HCT116 (cell line): Measurements from ENCODE around the gene CYP3A7. TPM values are rescaled to one million over a fixed set of nuclear protein-coding genes. Genes with fewer than 3 reads are reported as not detected.

Source experiments
- ATAC-seq: fragments of 200-7000 bp; cut with Tn5 transposase; 2 replicates; pipeline ENCODE4 v1.9.1; 2020; ENCODE audit warnings: mild to moderate bottlenecking, moderate library complexity
- BruUV-seq: library from RNA; stranded (reverse); fragments of 400-500 nt; replicated peaks from 2 replicates; lab custom pipeline; 2021; lab: Mats Ljungman, UMichigan
- CTCF ChIA-PET: fragments of 300-600 bp; sonication (Branson Sonifier 250); formaldehyde crosslinking; loops from one replicate; lab custom pipeline; 2021; ENCODE audit warnings: antibody characterized with exemption; lab: Charles Lee
- POLR2A ChIA-PET: fragments of 300-600, 350-600 bp; sonication (Branson Sonifier 250); formaldehyde crosslinking; loops from one replicate; lab custom pipeline; 2021; ENCODE audit warnings: antibody characterized with exemption; lab: Charles Lee
- RAD21 ChIA-PET, 2 experiments: fragments of 300-600 bp; sonication (Branson Sonifier 250); formaldehyde crosslinking; loops; one replicate each; lab custom pipeline; 2023; ENCODE audit warnings: low total read pairs in 2 of 2; ENCODE audit not compliant: uncharacterized antibody in 2 of 2, unreplicated experiment in 2 of 2, low non-redundant PET in 1 of 2; lab: Charles Lee
- DNase-seq: peaks from one replicate; pipeline ENCODE4 v3.0.0-alpha.2; 2010; ENCODE audit warnings: low read depth, low spot score
- H2AFZ ChIP-seq: fragments of 200-600 bp; shearing (Covaris generic), sonication (generic); 2 replicates; pipeline ENCODE4 v1.6.1; 2017; ENCODE audit warnings: low read depth, mixed run types, mixed read lengths, antibody characterized with exemption, low read length; ENCODE audit not compliant: poor library complexity, severe bottlenecking
- H3K27ac ChIP-seq: 2 replicates; pipeline ENCODE4 v1.5.1; 2012; ENCODE audit warnings: low read depth, low read length
- H3K27me3 ChIP-seq: fragments of 200-600 bp; sonication (generic); 2 replicates; pipeline ENCODE4 v1.6.1; 2016; ENCODE audit warnings: mixed run types, low read length, mixed read lengths; ENCODE audit not compliant: insufficient read depth
- H3K36me3 ChIP-seq, 2 experiments: fragments of 200-500 bp in 1 of 2; fragments of 200-600 bp in 1 of 2; sonication (Bioruptor generic) in 1 of 2; sonication (generic) in 1 of 2; 2 replicates each; pipeline versions ENCODE4 v1.5.1 to v1.6.1; 2014 to 2016; ENCODE audit warnings: low read length in 2 of 2, inconsistent platforms in 1 of 2, mixed read lengths in 1 of 2, mixed run types in 1 of 2; ENCODE audit not compliant: insufficient read depth in 2 of 2, control insufficient read depth in 1 of 2
- H3K4me1 ChIP-seq, 2 experiments: fragments of 200-600 bp in 1 of 2; sonication (generic) in 1 of 2; 2 replicates each; pipeline versions ENCODE4 v1.5.1 to v1.6.1; 2012 to 2017; ENCODE audit warnings: low read length in 2 of 2, inconsistent platforms in 1 of 2, mild to moderate bottlenecking in 1 of 2, mixed read lengths in 1 of 2, mixed run types in 1 of 2, moderate library complexity in 1 of 2; ENCODE audit not compliant: insufficient read depth in 2 of 2, control insufficient read depth in 1 of 2
- H3K4me2 ChIP-seq: fragments of 200-600 bp; sonication (generic); 2 replicates; pipeline ENCODE4 v1.6.1; 2017; ENCODE audit warnings: mixed run types, low read length, mixed read lengths
- H3K4me3 ChIP-seq, 2 experiments: fragments of 200-600 bp in 1 of 2; sonication (generic) in 1 of 2; replicated peaks in 1 of 2; 2 replicates each; pipeline ENCODE4 v1.5.1; 2011 to 2016; ENCODE audit warnings: low read length in 2 of 2, control low read depth in 1 of 2, low read depth in 1 of 2, mild to moderate bottlenecking in 1 of 2, mixed read lengths in 1 of 2, mixed run types in 1 of 2
- H3K79me2 ChIP-seq: fragments of 200-600 bp; sonication (generic); 2 replicates; pipeline ENCODE4 v1.6.1; 2017; ENCODE audit warnings: mild to moderate bottlenecking, mixed run types, low read length, moderate library complexity, mixed read lengths; ENCODE audit not compliant: insufficient read depth
- H3K9ac ChIP-seq: fragments of 200-600 bp; sonication (generic); 2 replicates; pipeline ENCODE4 v1.6.1; 2016; ENCODE audit warnings: low read length, mixed read lengths
- H3K9me2 ChIP-seq: fragments of 200-600 bp; sonication (generic), shearing (Covaris generic); 2 replicates; pipeline ENCODE4 v1.6.1; 2017; ENCODE audit warnings: mixed run types, mild to moderate bottlenecking, moderate library complexity; ENCODE audit not compliant: insufficient read depth
- H3K9me3 ChIP-seq, 2 experiments: fragments of 200-500 bp in 1 of 2; fragments of 200-600 bp in 1 of 2; sonication (Bioruptor generic) in 1 of 2; sonication (generic) in 1 of 2; 2 replicates each; pipeline ENCODE4 v1.6.1; 2014 to 2017; ENCODE audit warnings: low read length in 2 of 2, mixed read lengths in 2 of 2, inconsistent platforms in 1 of 2, low read depth in 1 of 2, mild to moderate bottlenecking in 1 of 2, mixed run types in 1 of 2, moderate library complexity in 1 of 2; ENCODE audit not compliant: control insufficient read depth in 1 of 2, insufficient read depth in 1 of 2
- H4K20me1 ChIP-seq: fragments of 200-600 bp; sonication (generic), shearing (Covaris generic); 2 replicates; pipeline ENCODE4 v1.6.1; 2017; ENCODE audit warnings: mixed run types, mild to moderate bottlenecking, moderate library complexity; ENCODE audit not compliant: insufficient read depth
- CEBPB ChIP-seq: IDR thresholded peaks from 2 replicates; pipeline ENCODE4 v1.6.1; 2012; ENCODE audit warnings: low read depth
- EGR1 ChIP-seq: IDR thresholded peaks from 2 replicates; pipeline ENCODE4 v1.6.1; 2012; ENCODE audit warnings: low read depth
- EZH2phosphoT487 ChIP-seq: fragments of 200-600 bp; IDR thresholded peaks from 2 replicates; pipeline ENCODE4 v1.6.1; 2018; ENCODE audit warnings: antibody characterized with exemption, borderline replicate concordance
- FOSL1 ChIP-seq: IDR thresholded peaks from 2 replicates; pipeline ENCODE4 v1.6.1; 2012; ENCODE audit warnings: low read depth
- JUND ChIP-seq: IDR thresholded peaks from 2 replicates; pipeline ENCODE4 v1.6.1; 2012
- POLR2AphosphoS5 ChIP-seq: IDR thresholded peaks from 2 replicates; pipeline ENCODE4 v1.6.1; 2011; ENCODE audit warnings: mild to moderate bottlenecking, low read depth, low read length, moderate library complexity
- SRF ChIP-seq: IDR thresholded peaks from 2 replicates; pipeline ENCODE4 v1.6.1; 2012; ENCODE audit warnings: low read depth
- TCF7L2 ChIP-seq: IDR thresholded peaks from 2 replicates; pipeline ENCODE4 v1.7.0; 2011; ENCODE audit warnings: borderline replicate concordance, inconsistent platforms; ENCODE audit not compliant: insufficient read depth, insufficient read length; ENCODE audit errors: extremely low read depth
- YY1 ChIP-seq: IDR thresholded peaks from 2 replicates; pipeline ENCODE4 v1.6.1; 2011; ENCODE audit warnings: low read length, low read depth, moderate library complexity, mild to moderate bottlenecking; ENCODE audit not compliant: insufficient replicate concordance; ENCODE audit errors: extremely low read depth
- intact Hi-C: fragments of 100-400 bp; cut with micrococcal nuclease; formaldehyde crosslinking; loops from 2 replicates; pipeline ENCODE4 v1.10.0; 2022
- total RNA-seq: library from RNA; stranded (reverse); gene quantifications from one replicate; pipeline ENCODE4 v1.2.1, GENCODE V29; 2021; ENCODE audit not compliant: unreplicated experiment
- TF ChIP-seq, protein P1 (sequence below): IDR thresholded peaks from 2 replicates; pipeline ENCODE4 v1.6.1; 2012
- TF ChIP-seq, protein P2 (sequence below): IDR thresholded peaks from 2 replicates; pipeline ENCODE4 v1.6.1; 2011; ENCODE audit warnings: mild to moderate bottlenecking, low read length, moderate library complexity; ENCODE audit not compliant: insufficient replicate concordance; ENCODE audit errors: extremely low read depth
- TF ChIP-seq, protein P3 (sequence below): IDR thresholded peaks from 2 replicates; pipeline ENCODE4 v1.6.1; 2012

The CYP3A7 gene
- total RNA-seq, 1 experiment from 2014 or later = not detected

DNA sequence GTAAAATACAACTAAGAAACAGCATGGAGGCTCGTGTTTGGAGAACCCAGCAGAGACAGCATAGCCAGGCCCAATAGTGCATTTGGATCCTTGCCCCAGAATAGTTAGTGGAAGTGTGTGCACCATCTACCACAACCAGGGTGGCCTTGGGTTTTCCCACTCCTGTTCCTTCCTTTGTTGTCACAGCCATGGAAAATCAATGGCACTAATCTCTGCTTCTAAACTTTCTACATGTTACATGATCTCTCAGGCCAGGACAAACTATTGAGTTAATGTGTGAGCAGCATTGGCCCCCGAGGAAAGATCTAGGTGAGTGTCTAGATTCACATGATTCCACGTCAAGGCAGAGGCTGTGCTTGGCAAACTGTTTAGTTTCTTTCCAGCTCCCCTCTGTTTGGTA, 2.0 kb downstream of the CYP3A7 start:
- no peak overlapping the region for H3K4me2 ChIP-seq
- DNase-seq = no peak
- no peaks in the 10 kb centered on the region for H3K36me3 ChIP-seq
- H3K27ac ChIP-seq = no peak overlapping the region
- POLR2A ChIA-PET = no interaction called here
- H3K4me1 ChIP-seq = no peaks in the 10 kb centered on the region; a peak in 1 of 4 replicates
- H3K27me3 ChIP-seq = no peaks in the 10 kb centered on the region
- no peaks in the 10 kb centered on the region for H3K9me3 ChIP-seq
- no peak overlapping the region for H3K9ac ChIP-seq
- H3K4me3 ChIP-seq = no peak overlapping the region
- TF ChIP-seq, protein P1, sequence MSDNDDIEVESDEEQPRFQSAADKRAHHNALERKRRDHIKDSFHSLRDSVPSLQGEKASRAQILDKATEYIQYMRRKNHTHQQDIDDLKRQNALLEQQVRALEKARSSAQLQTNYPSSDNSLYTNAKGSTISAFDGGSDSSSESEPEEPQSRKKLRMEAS = no peak
- TF ChIP-seq, all 23 proteins: peak for 0
- RAD21 ChIA-PET = no interaction called here
- Histone ChIP-seq H3K79me2 (no peaks in the 10 kb centered on the region), H2AFZ (no peak overlapping the region), H3K9me2 (no peaks in the 10 kb centered on the region), H4K20me1 (no peaks in the 10 kb centered on the region)
- no peak for ATAC-seq
- BruUV-seq = no TSS peak
- intact Hi-C loops = no loop called here
- CTCF ChIA-PET = no interaction called here

DNA sequence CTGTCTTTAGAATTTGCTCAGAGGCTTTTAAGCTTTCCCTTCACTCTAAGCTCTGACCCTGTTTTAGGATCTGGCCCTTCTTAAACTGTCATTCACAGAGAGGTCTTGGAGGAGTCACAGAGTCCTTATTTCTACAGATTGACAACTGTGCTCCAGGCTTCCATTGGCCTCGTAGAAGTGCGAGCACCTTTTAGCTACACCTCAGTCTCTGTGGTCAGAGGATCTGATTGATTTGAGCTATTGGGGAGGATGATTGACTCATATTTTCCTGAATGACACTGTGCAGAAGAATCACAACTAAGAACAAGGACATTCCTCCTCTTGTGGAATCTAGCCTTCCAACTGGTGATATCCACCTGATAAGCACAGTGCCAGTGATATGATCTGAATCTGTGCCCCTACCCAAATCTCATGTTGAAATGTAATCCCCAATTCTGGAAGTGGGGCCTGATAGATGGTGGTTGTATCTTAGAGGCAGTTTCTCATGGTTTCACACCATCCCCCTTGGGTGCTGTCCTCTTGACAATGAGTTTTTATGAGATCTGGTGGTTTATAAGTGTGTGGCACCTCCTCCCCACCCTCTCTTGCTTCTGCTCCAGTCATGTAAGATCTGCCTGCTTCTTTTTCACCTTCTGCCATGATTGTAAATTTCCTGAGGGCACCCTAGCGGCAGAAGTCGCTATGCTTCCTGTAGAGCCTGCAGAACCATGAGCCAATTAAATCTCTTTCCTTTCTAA, 3.2 kb downstream of the CYP3A7 start:
- intact Hi-C loops = no loop called here

More for the DNA sequence above, 3.2 kb downstream of the CYP3A7 start:
- H3K27me3 ChIP-seq = no peaks in the 10 kb centered on the region
- no peak overlapping the region for H3K9ac ChIP-seq
- ChIA-PET RAD21 (no interaction called here), POLR2A (no interaction called here), CTCF (no interaction called here)
- H2AFZ ChIP-seq = no peak overlapping the region
- no peak overlapping the region for H3K27ac ChIP-seq
- no peak overlapping the region for H3K4me3 ChIP-seq
- ATAC-seq (no peak), DNase-seq (no peak)
- BruUV-seq = no TSS peak
- H3K4me2 ChIP-seq = no peak overlapping the region
- no peaks in the 10 kb centered on the region for H3K36me3 ChIP-seq
- TF ChIP-seq YY1 (no peak), JUND (no peak), FOSL1 (no peak), POLR2AphosphoS5 (no peak), CEBPB (no peak), SRF (no peak), TCF7L2 (no peak), EZH2phosphoT487 (no peak), EGR1 (no peak)
- TF ChIP-seq, protein P2, sequence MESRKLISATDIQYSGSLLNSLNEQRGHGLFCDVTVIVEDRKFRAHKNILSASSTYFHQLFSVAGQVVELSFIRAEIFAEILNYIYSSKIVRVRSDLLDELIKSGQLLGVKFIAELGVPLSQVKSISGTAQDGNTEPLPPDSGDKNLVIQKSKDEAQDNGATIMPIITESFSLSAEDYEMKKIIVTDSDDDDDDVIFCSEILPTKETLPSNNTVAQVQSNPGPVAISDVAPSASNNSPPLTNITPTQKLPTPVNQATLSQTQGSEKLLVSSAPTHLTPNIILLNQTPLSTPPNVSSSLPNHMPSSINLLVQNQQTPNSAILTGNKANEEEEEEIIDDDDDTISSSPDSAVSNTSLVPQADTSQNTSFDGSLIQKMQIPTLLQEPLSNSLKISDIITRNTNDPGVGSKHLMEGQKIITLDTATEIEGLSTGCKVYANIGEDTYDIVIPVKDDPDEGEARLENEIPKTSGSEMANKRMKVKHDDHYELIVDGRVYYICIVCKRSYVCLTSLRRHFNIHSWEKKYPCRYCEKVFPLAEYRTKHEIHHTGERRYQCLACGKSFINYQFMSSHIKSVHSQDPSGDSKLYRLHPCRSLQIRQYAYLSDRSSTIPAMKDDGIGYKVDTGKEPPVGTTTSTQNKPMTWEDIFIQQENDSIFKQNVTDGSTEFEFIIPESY = no peak
- TF ChIP-seq, protein P1 = no peak
- TF ChIP-seq, protein P3, sequence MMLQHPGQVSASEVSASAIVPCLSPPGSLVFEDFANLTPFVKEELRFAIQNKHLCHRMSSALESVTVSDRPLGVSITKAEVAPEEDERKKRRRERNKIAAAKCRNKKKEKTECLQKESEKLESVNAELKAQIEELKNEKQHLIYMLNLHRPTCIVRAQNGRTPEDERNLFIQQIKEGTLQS = no peak
- H3K9me2 ChIP-seq = no peaks in the 10 kb centered on the region
- no peaks in the 10 kb centered on the region for H3K9me3 ChIP-seq
- H4K20me1 ChIP-seq = no peaks in the 10 kb centered on the region
- H3K4me1 ChIP-seq = no peaks in the 10 kb centered on the region; a peak in 1 of 4 replicates
- no peaks in the 10 kb centered on the region for H3K79me2 ChIP-seq
